K562 (cell line): ENCODE data around the gene SHLD1.

Experiments used
- ELF4 ChIP-seq: fragments of 450-650 bp; formaldehyde crosslinking; IDR thresholded peaks from 2 replicates; pipeline ENCODE4 v1.4.0; 2022; ENCODE audit warnings: missing genetic modification characterization
- MYC ChIP-seq, 2 experiments: fragments of 250-450 bp in 1 of 2; sonication (Bioruptor Pico) in 1 of 2; IDR thresholded peaks; 2 replicates each; pipeline versions ENCODE4 v1.5.1 to v1.6.1; 2012 to 2021; ENCODE audit warnings: low read depth in 2 of 2, borderline replicate concordance in 1 of 2, improper control_type of control experiment in 1 of 2, low read length in 1 of 2, mild to moderate bottlenecking in 1 of 2, moderate library complexity in 1 of 2
- TCF7L2 ChIP-seq: fragments of 150-350 bp; IDR thresholded peaks from 2 replicates; pipeline ENCODE4 v1.6.1; 2016; ENCODE audit warnings: low read depth, mild to moderate bottlenecking, low read length, moderate library complexity
- ZC3H4 ChIP-seq: sonication (generic); formaldehyde crosslinking; IDR thresholded peaks from 2 replicates; pipeline ENCODE4 v1.9.0; 2021; ENCODE audit warnings: missing genetic modification reagents, borderline replicate concordance
- ZNF431 ChIP-seq: sonication (generic); formaldehyde crosslinking; IDR thresholded peaks from 2 replicates; pipeline ENCODE4 v1.8.0; 2022; ENCODE audit warnings: mild to moderate bottlenecking, missing genetic modification reagents
- TF ChIP-seq, protein P1 (sequence below): fragments of 250-450 bp; sonication (Bioruptor Pico); IDR thresholded peaks from 2 replicates; pipeline ENCODE4 v1.4.0; 2020; ENCODE audit warnings: mild to moderate bottlenecking
- TF ChIP-seq, protein P2 (sequence below), 2 experiments: fragments of 450-650 bp in 1 of 2; sonication (generic) in 1 of 2; formaldehyde crosslinking in 1 of 2; IDR thresholded peaks in 1 of 2; conservative IDR thresholded peaks in 1 of 2; 2 replicates each; pipeline versions ENCODE4 v1.6.1 to v1.8.1; 2016 to 2023; ENCODE audit warnings: mild to moderate bottlenecking in 2 of 2, moderate library complexity in 2 of 2, inconsistent platforms in 1 of 2, missing genetic modification reagents in 1 of 2
- TF ChIP-seq, protein P3 (sequence below), 3 experiments: IDR thresholded peaks in 2 of 3; conservative IDR thresholded peaks in 1 of 3; 2 replicates each; pipeline ENCODE4 v1.5.1; 2011 to 2012; ENCODE audit warnings: low read length in 3 of 3, mild to moderate bottlenecking in 3 of 3, control low read depth in 2 of 3, improper control_type of control experiment in 1 of 3, inconsistent platforms in 1 of 3, low read depth in 1 of 3, mixed read lengths in 1 of 3, moderate library complexity in 1 of 3; ENCODE audit not compliant: insufficient read depth in 2 of 3
- TF ChIP-seq, protein P4 (sequence below): fragments of 250-450 bp; sonication (Bioruptor Pico); IDR thresholded peaks from 2 replicates; pipeline ENCODE4 v1.8.0; 2021; ENCODE audit warnings: mild to moderate bottlenecking, moderate library complexity
- TF ChIP-seq, protein P5 (sequence below): sonication (generic); formaldehyde crosslinking; IDR thresholded peaks from 2 replicates; pipeline ENCODE4 v1.8.1; 2023; ENCODE audit warnings: mild to moderate bottlenecking, missing genetic modification reagents
- TF ChIP-seq, protein P6 (sequence below): fragments of 450-650 bp; formaldehyde crosslinking; IDR thresholded peaks from 2 replicates; pipeline ENCODE4 v1.4.0; 2020; ENCODE audit warnings: mild to moderate bottlenecking, moderate library complexity

DNA sequence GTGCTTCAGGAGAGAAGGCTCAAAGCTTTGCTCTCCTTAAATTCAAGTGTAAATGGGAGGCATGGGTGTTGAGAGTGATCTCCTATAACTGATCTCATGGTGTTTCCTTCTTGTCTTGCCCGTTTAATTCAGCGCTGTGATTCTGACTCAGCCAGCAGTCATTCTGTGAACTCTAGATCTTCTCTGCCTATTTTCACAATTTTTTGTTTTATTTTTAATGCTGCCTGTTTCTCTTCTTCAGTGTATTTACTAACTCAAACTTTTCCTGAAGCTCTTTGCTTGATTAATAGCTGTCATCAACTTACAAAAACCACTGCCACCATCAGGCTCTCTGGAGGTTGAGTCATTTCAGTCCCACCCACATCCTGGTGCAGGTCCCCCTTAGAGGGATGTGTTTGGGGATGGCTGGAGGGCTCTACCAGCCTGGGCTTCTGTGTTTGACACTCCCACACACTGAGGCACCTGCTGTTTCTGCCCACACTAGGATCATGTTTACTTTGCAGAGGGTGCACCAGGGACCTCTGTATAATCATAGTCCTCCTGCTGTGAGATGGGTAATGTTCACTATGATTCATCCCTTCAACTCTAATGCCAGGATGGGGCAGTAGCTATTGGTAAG, 94.0 kb downstream of the SHLD1 start:
- TF ChIP-seq ELF4 (CRISPR knock-in tag) (no peak), ZC3H4 (CRISPR knock-in tag) (no peak), MYC (IDR thresholded peaks at IDR 0.05; ENCODE audit: low read depth, low read length) (no peak), MYC (CRISPR knock-in tag; IDR thresholded peaks at IDR 0.05; ENCODE audit: borderline replicate concordance, low read depth) (no peak), ZNF431 (no peak), TCF7L2 (no peak)
- TF ChIP-seq, protein P1, sequence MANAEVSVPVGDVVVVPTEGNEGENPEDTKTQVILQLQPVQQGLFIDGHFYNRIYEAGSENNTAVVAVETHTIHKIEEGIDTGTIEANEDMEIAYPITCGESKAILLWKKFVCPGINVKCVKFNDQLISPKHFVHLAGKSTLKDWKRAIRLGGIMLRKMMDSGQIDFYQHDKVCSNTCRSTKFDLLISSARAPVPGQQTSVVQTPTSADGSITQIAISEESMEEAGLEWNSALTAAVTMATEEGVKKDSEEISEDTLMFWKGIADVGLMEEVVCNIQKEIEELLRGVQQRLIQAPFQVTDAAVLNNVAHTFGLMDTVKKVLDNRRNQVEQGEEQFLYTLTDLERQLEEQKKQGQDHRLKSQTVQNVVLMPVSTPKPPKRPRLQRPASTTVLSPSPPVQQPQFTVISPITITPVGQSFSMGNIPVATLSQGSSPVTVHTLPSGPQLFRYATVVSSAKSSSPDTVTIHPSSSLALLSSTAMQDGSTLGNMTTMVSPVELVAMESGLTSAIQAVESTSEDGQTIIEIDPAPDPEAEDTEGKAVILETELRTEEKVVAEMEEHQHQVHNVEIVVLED (CRISPR knock-in tag), result no peak
- TF ChIP-seq, protein P2, sequence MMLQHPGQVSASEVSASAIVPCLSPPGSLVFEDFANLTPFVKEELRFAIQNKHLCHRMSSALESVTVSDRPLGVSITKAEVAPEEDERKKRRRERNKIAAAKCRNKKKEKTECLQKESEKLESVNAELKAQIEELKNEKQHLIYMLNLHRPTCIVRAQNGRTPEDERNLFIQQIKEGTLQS (IDR thresholded peaks at IDR 0.05), result no peak; the same call in 1 of the 2 replicates
- TF ChIP-seq, protein P2 (CRISPR knock-in tag; conservative IDR thresholded peaks at IDR 0.05), result no peak
- TF ChIP-seq, protein P3, sequence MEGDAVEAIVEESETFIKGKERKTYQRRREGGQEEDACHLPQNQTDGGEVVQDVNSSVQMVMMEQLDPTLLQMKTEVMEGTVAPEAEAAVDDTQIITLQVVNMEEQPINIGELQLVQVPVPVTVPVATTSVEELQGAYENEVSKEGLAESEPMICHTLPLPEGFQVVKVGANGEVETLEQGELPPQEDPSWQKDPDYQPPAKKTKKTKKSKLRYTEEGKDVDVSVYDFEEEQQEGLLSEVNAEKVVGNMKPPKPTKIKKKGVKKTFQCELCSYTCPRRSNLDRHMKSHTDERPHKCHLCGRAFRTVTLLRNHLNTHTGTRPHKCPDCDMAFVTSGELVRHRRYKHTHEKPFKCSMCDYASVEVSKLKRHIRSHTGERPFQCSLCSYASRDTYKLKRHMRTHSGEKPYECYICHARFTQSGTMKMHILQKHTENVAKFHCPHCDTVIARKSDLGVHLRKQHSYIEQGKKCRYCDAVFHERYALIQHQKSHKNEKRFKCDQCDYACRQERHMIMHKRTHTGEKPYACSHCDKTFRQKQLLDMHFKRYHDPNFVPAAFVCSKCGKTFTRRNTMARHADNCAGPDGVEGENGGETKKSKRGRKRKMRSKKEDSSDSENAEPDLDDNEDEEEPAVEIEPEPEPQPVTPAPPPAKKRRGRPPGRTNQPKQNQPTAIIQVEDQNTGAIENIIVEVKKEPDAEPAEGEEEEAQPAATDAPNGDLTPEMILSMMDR (IDR thresholded peaks at IDR 0.05 in 2 of 3, conservative IDR thresholded peaks at IDR 0.05 in 1 of 3; ENCODE audit: insufficient read depth in 2 of 3, low read depth in 1 of 3, low read length in 3 of 3), result no peak
- TF ChIP-seq, protein P4, sequence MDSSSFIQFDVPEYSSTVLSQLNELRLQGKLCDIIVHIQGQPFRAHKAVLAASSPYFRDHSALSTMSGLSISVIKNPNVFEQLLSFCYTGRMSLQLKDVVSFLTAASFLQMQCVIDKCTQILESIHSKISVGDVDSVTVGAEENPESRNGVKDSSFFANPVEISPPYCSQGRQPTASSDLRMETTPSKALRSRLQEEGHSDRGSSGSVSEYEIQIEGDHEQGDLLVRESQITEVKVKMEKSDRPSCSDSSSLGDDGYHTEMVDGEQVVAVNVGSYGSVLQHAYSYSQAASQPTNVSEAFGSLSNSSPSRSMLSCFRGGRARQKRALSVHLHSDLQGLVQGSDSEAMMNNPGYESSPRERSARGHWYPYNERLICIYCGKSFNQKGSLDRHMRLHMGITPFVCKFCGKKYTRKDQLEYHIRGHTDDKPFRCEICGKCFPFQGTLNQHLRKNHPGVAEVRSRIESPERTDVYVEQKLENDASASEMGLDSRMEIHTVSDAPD, result no peak
- TF ChIP-seq, protein P5, sequence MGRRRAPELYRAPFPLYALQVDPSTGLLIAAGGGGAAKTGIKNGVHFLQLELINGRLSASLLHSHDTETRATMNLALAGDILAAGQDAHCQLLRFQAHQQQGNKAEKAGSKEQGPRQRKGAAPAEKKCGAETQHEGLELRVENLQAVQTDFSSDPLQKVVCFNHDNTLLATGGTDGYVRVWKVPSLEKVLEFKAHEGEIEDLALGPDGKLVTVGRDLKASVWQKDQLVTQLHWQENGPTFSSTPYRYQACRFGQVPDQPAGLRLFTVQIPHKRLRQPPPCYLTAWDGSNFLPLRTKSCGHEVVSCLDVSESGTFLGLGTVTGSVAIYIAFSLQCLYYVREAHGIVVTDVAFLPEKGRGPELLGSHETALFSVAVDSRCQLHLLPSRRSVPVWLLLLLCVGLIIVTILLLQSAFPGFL (CRISPR knock-in tag), result no peak
- TF ChIP-seq, protein P6, sequence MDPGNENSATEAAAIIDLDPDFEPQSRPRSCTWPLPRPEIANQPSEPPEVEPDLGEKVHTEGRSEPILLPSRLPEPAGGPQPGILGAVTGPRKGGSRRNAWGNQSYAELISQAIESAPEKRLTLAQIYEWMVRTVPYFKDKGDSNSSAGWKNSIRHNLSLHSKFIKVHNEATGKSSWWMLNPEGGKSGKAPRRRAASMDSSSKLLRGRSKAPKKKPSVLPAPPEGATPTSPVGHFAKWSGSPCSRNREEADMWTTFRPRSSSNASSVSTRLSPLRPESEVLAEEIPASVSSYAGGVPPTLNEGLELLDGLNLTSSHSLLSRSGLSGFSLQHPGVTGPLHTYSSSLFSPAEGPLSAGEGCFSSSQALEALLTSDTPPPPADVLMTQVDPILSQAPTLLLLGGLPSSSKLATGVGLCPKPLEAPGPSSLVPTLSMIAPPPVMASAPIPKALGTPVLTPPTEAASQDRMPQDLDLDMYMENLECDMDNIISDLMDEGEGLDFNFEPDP (CRISPR knock-in tag), result no peak
